G401 (cell line): Measurements from ENCODE around the gene DYNC1I2. TPM values are rescaled to one million over a fixed set of nuclear protein-coding genes. Genes with fewer than 3 reads are reported as not detected.
"Not testable (repeated sequence)": the region's sequence is repeated elsewhere in the genome, so short reads cannot be mapped to it uniquely, and the experiment has no call there.

Source experiments
- DNase-seq: peaks from one replicate; pipeline ENCODE4 v3.0.0-alpha.2; 2015; ENCODE audit warnings: low spot score
- in situ Hi-C: cut with HindIII; loops from 2 replicates; pipeline ENCODE4 v1.10.0; 2016; ENCODE audit warnings: low sequenced_read_pairs, mixed read lengths
- total RNA-seq: library from RNA; depleted of rRNA; stranded (reverse); fragments of >200 nt; shearing (Covaris generic); gene quantifications from 2 replicates; pipeline ENCODE4 v1.2.3, GENCODE V29; 2014

The DYNC1I2 gene
- total RNA-seq, 1 experiment from 2014 or later: 188 TPM

DNA sequence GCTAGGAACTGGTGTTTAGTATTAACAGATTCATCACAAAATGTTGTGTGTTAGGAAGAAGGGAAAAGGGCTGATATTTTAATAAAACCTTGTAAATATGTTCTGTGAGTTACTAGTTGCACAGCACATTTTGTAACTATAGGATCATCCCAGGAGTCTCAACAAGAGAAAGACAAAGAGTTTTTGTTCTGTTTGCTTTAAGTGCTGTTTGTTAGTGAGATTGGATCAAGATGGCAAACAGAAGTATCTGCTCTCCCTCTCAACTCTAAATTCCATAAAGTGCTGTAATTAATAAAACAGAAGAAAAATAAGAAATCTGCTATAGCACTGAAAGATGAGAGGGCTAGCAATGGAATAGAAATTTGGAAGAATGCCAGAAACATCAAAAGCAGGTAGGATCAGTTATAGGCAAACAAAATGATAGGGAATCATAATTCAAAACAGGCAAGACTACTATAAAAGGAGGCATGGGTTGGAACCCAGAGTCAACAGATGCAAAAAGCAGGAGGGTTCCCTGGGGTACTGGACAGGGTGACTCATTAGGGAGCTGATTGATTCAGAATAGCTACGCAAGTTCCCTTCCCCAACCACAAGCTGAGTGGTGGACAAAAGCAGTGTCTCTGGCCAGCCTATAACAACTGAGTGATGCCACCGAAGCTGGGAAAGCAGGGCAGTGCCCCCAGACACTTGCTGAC lies 75.8 kb downstream of the DYNC1I2 start:
- no peak for DNase-seq
- in situ Hi-C loops: no loop called here

- DNase-seq: no peak
- in situ Hi-C loops: no loop called here
Measured at GRCh38 chr2:171763602-171764001, 76.3 kb downstream of the DYNC1I2 start.

GRCh38 chr2:171771463-171771862 lies 84.2 kb downstream of the DYNC1I2 start:
- in situ Hi-C loops: no loop called here
- DNase-seq: no peak

GRCh38 chr2:171772373-171772772 lies 85.1 kb downstream of the DYNC1I2 start:
- in situ Hi-C loops: no loop called here
- no peak for DNase-seq

GRCh38 chr2:171774581-171774980 lies 87.3 kb downstream of the DYNC1I2 start:
- in situ Hi-C loops, DNase-seq: not testable (repeated sequence)

- DNase-seq: no peak
- in situ Hi-C loops: no loop called here
Measured at GRCh38 chr2:171778515-171778914, 91.2 kb downstream of the DYNC1I2 start.

- DNase-seq: no peak
- in situ Hi-C loops: no loop called here
Measured at GRCh38 chr2:171785450-171785849, 98.2 kb downstream of the DYNC1I2 start.

GRCh38 chr2:171787333-171788072 lies 100.2 kb downstream of the DYNC1I2 start:
- in situ Hi-C loops: no loop called here
- no peak for DNase-seq

GRCh38 chr2:171788316-171788993 lies 101.2 kb downstream of the DYNC1I2 start:
- in situ Hi-C loops: no loop called here
- DNase-seq: no peak

GRCh38 chr2:171789956-171790355 lies 102.7 kb downstream of the DYNC1I2 start:
- no peak for DNase-seq

DNA sequence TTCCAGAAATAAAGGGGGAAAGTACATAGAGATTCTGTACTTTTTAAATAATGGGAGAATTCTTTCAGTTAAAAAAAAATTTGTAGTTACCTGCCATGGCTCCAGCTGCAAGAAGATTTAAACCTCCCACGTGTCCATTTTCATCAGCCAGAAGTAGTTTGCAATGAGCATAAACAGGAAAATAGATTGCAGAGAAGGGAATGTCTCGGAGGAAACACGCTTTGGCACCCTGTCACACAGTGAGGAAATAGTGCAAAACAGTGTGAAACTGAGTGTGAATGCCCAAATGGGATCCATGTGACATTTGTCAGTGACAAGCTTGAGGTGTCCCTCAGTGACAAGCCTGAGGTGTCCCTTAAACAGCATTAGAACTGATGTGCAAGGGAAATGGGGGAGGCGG lies 104.1 kb downstream of the DYNC1I2 start:
- DNase-seq: no peak
- in situ Hi-C loops: no loop called here

More at GRCh38 chr2:171789956-171790355, 102.7 kb downstream of the DYNC1I2 start:
- in situ Hi-C loops: no loop called here

GRCh38 chr2:171792157-171792556 lies 104.9 kb downstream of the DYNC1I2 start:
- DNase-seq: no peak
- in situ Hi-C loops: no loop called here

GRCh38 chr2:171792886-171793580 lies 105.8 kb downstream of the DYNC1I2 start:
- no peak for DNase-seq
- in situ Hi-C loops: no loop called here

- DNase-seq: no peak
- in situ Hi-C loops: no loop called here
Measured at GRCh38 chr2:171793691-171794678, 106.7 kb downstream of the DYNC1I2 start.

- in situ Hi-C loops: no loop called here
- no peak for DNase-seq
Measured at GRCh38 chr2:171794918-171795317, 107.6 kb downstream of the DYNC1I2 start.
